DND-41 (cell line): ENCODE measurements around the gene OR9A2.

Source experiments
- ATAC-seq: fragments of 200-7000 bp; cut with Tn5 transposase; 3 replicates; pipeline ENCODE4 v1.9.1; 2021; ENCODE audit warnings: low read depth; ENCODE audit not compliant: insufficient read depth
- DNase-seq: peaks from one replicate; pipeline ENCODE4 v3.0.0-alpha.2; 2020
- H2AFZ ChIP-seq: 2 replicates; pipeline ENCODE4 v1.6.0; 2012; ENCODE audit warnings: low read depth, low read length
- H3K27ac ChIP-seq: 2 replicates; pipeline ENCODE4 v1.5.1; 2012; ENCODE audit warnings: low read length, inconsistent platforms
- H3K27me3 ChIP-seq: fragments of 200-600 bp; sonication (generic); 2 replicates; pipeline ENCODE4 v1.6.0; 2012; ENCODE audit warnings: low read length, mild to moderate bottlenecking, inconsistent platforms; ENCODE audit not compliant: insufficient read depth, poor library complexity
- H3K36me3 ChIP-seq: 2 replicates; pipeline ENCODE4 v1.5.1; 2012; ENCODE audit warnings: low read length, inconsistent platforms; ENCODE audit not compliant: insufficient read depth
- H3K4me1 ChIP-seq: 2 replicates; pipeline ENCODE4 v1.5.1; 2012; ENCODE audit warnings: mild to moderate bottlenecking, low read length; ENCODE audit not compliant: insufficient read depth
- H3K4me2 ChIP-seq: 2 replicates; pipeline ENCODE4 v1.6.0; 2012; ENCODE audit warnings: mild to moderate bottlenecking, moderate library complexity, low read length, inconsistent platforms; ENCODE audit not compliant: insufficient read depth
- H3K4me3 ChIP-seq, 2 experiments: fragments of 200-600 bp in 1 of 2; shearing (Covaris generic) in 1 of 2; 2 replicates each; pipeline ENCODE4 v1.5.1; 2012 to 2016; ENCODE audit warnings: inconsistent platforms in 2 of 2, low read length in 2 of 2, mild to moderate bottlenecking in 2 of 2, low read depth in 1 of 2, moderate library complexity in 1 of 2
- H3K79me2 ChIP-seq: 2 replicates; pipeline ENCODE4 v1.6.0; 2012; ENCODE audit warnings: low read length, inconsistent platforms; ENCODE audit not compliant: insufficient read depth
- H3K9ac ChIP-seq: 2 replicates; pipeline ENCODE4 v1.6.0; 2012; ENCODE audit warnings: low read depth, mild to moderate bottlenecking, inconsistent platforms, low read length, moderate library complexity
- H3K9me3 ChIP-seq: 2 replicates; pipeline ENCODE4 v1.5.1; 2012; ENCODE audit warnings: low read length, moderate library complexity, mild to moderate bottlenecking, inconsistent platforms; ENCODE audit not compliant: insufficient read depth, severe bottlenecking
- H4K20me1 ChIP-seq: 2 replicates; pipeline ENCODE4 v1.6.0; 2012; ENCODE audit warnings: low read length; ENCODE audit not compliant: insufficient read depth
- CTCF ChIP-seq: IDR thresholded peaks from 2 replicates; pipeline ENCODE4 v1.5.1; 2012; ENCODE audit warnings: borderline replicate concordance, low read length, moderate library complexity, mild to moderate bottlenecking; ENCODE audit not compliant: poor library complexity, severe bottlenecking; ENCODE audit errors: extremely low read depth
- EZH2 ChIP-seq: IDR thresholded peaks from 3 replicates; pipeline ENCODE4 v1.6.1; 2012; ENCODE audit warnings: borderline replicate concordance, low read depth, mild to moderate bottlenecking, moderate library complexity, low read length, inconsistent platforms; ENCODE audit not compliant: severe bottlenecking

OR9A2 gene

GRCh38 chr7:143040209-143040715 lies 13.3 kb upstream of the OR9A2 start:
- no peaks in the 10 kb centered on the region for H3K79me2 ChIP-seq
- H3K4me2 ChIP-seq = no peak overlapping the region
- no peak overlapping the region for H3K27ac ChIP-seq
- ATAC-seq (no peak), DNase-seq (no peak)
- no peaks in the 10 kb centered on the region for H3K4me1 ChIP-seq
- H3K4me3 ChIP-seq = no peak overlapping the region
- H2AFZ ChIP-seq = no peak overlapping the region
- H3K9me3 ChIP-seq = no peaks in the 10 kb centered on the region
- H3K36me3 ChIP-seq = no peaks in the 10 kb centered on the region
- H4K20me1 ChIP-seq = no peaks in the 10 kb centered on the region
- no peak for TF ChIP-seq CTCF
- no peak for TF ChIP-seq EZH2
- no peak overlapping the region for H3K9ac ChIP-seq
- H3K27me3 ChIP-seq = no peaks in the 10 kb centered on the region

GRCh38 chr7:143038635-143039034 lies 11.7 kb upstream of the OR9A2 start:
- H3K4me2 ChIP-seq = no peak overlapping the region
- H3K9me3 ChIP-seq = no peaks in the 10 kb centered on the region
- TF ChIP-seq CTCF = no peak
- TF ChIP-seq EZH2 = no peak
- H3K36me3 ChIP-seq = no peaks in the 10 kb centered on the region
- H3K4me3 ChIP-seq = no peak overlapping the region
- no peak overlapping the region for H2AFZ ChIP-seq
- no peak overlapping the region for H3K27ac ChIP-seq
- no peaks in the 10 kb centered on the region for H4K20me1 ChIP-seq
- ATAC-seq (no peak), DNase-seq (no peak)
- H3K79me2 ChIP-seq = no peaks in the 10 kb centered on the region
- H3K4me1 ChIP-seq = no peaks in the 10 kb centered on the region
- no peak overlapping the region for H3K9ac ChIP-seq
- H3K27me3 ChIP-seq = no peaks in the 10 kb centered on the region

GRCh38 chr7:143027683-143028082 lies 751 bp upstream of the OR9A2 start:
- no peak for ATAC-seq
- DNase-seq = no peak
- no peak overlapping the region for H2AFZ ChIP-seq
- H3K9me3 ChIP-seq = no peaks in the 10 kb centered on the region
- H3K27me3 ChIP-seq = no peaks in the 10 kb centered on the region
- no peaks in the 10 kb centered on the region for H3K79me2 ChIP-seq
- no peak overlapping the region for H3K4me2 ChIP-seq
- H3K27ac ChIP-seq = no peak overlapping the region
- peaks cover 21% of the 10 kb centered on the region for H3K4me1 ChIP-seq
- H4K20me1 ChIP-seq = no peaks in the 10 kb centered on the region
- H3K9ac ChIP-seq = no peak overlapping the region
- no peak overlapping the region for H3K4me3 ChIP-seq
- TF ChIP-seq EZH2 = no peak
- no peak for TF ChIP-seq CTCF
- H3K36me3 ChIP-seq = no peaks in the 10 kb centered on the region

- H3K4me3 ChIP-seq = no peak overlapping the region
- H3K27ac ChIP-seq = no peak overlapping the region
- H3K4me1 ChIP-seq = no peaks in the 10 kb centered on the region
- H3K27me3 ChIP-seq = no peaks in the 10 kb centered on the region
- no peak for ATAC-seq
- H4K20me1 ChIP-seq = no peaks in the 10 kb centered on the region
- TF ChIP-seq CTCF (no peak), EZH2 (no peak)
- H2AFZ ChIP-seq = no peak overlapping the region
- H3K9ac ChIP-seq = no peak overlapping the region
- H3K36me3 ChIP-seq = no peaks in the 10 kb centered on the region
- no peak for DNase-seq
- no peaks in the 10 kb centered on the region for H3K9me3 ChIP-seq
- H3K79me2 ChIP-seq = no peaks in the 10 kb centered on the region
- no peak overlapping the region for H3K4me2 ChIP-seq
Measured at GRCh38 chr7:143025371-143025770, 1.6 kb downstream of the OR9A2 start.
